Measurements from ENCODE around the gene SLC9A8. TPM values are rescaled to one million over a fixed set of nuclear protein-coding genes. Genes with fewer than 3 reads are reported as not detected.

Gene SLC9A8
- total and polyA plus RNA-seq, 2 donors (not counting 3 experiments of a cell fraction or from before 2014, with no cell fraction given): 5.1 to 14.4 TPM

GRCh38 chr20:49825521-49826033 lies 12.9 kb downstream of the SLC9A8 start:
- Histone ChIP-seq H3K36me3 (ENCODE audit: control insufficient read depth in 2 of 2, extremely low read depth in 1 of 2, insufficient read depth in 2 of 2, low read length in 2 of 2) (peaks cover 4 to 5% of the 10 kb centered on the region in 2 experiments), H3K27ac (ENCODE audit: insufficient read depth, low read depth, low read length) (no peak overlapping the region), H3K4me2 (ENCODE audit: insufficient read depth, low read length) (no peak overlapping the region), H3K9ac (replicated peaks; ENCODE audit: extremely low read depth, insufficient read depth, low read length) (no peak overlapping the region), H3K79me2 (ENCODE audit: control insufficient read depth, insufficient read depth, low read length) (no peaks in the 10 kb centered on the region), H2AFZ (ENCODE audit: low read depth, low read length) (no peak overlapping the region), H3K9me1 (replicated peaks; ENCODE audit: control insufficient read depth, extremely low read depth, insufficient read depth, low read length) (no peaks in the 10 kb centered on the region), H3K27me3 (ENCODE audit: control insufficient read depth in 2 of 2, insufficient read depth in 2 of 2, low read length in 2 of 2) (no peaks in the 10 kb centered on the region), H3K9me3 (replicated peaks; ENCODE audit: control insufficient read depth, insufficient read depth, low read length) (no peaks in the 10 kb centered on the region), H3K4me3 (replicated peaks in 1 of 3; ENCODE audit: insufficient read depth in 1 of 3, low read depth in 1 of 3, low read length in 3 of 3) (no peak overlapping the region), H3K4me1 (ENCODE audit: control insufficient read depth, extremely low read depth, insufficient read depth, low read length) (no peaks in the 10 kb centered on the region), H4K20me1 (replicated peaks; ENCODE audit: control insufficient read depth, extremely low read depth, insufficient read depth, low read length) (no peaks in the 10 kb centered on the region)
- DNase-seq (ENCODE audit: low read depth, low spot score) (no peak), FAIRE-seq (no peak)
- TF ChIP-seq POLR2A (IDR thresholded peaks at IDR 0.05; ENCODE audit: low read depth, low read length) (no peak), GATA2 (IDR thresholded peaks at IDR 0.05; ENCODE audit: insufficient read depth, insufficient read length, low read depth, low read length) (no peak), MYC (IDR thresholded peaks at IDR 0.05; ENCODE audit: low read depth, low read length) (no peak), EZH2 (IDR thresholded peaks at IDR 0.05; ENCODE audit: borderline replicate concordance, low read depth, low read length, severe bottlenecking) (no peak), MAX (IDR thresholded peaks at IDR 0.05; ENCODE audit: insufficient read depth, insufficient read length) (no peak), FOS (IDR thresholded peaks at IDR 0.05; ENCODE audit: borderline replicate concordance, insufficient read depth, low read length) (no peak)
- ChIA-PET POLR2A (no interaction called here), CTCF (interaction anchor here (1.4 kb wide), 1 partner anchor 21 kb away, joined by 11 read pairs; no protein-coding TSS in a partner anchor)
- no TSS peak for BruUV-seq (replicated peaks)
- dilution Hi-C loops (cut with MboI; ENCODE audit: extremely low pct_ligation_motif_present, low sequenced_read_pairs): loop anchor here (25.0 kb wide), 1 partner anchor 163 kb away; no protein-coding TSS in a partner anchor
- intact Hi-C loops (cut with micrococcal nuclease): no loop called here

GRCh38 chr20:49831022-49831769 lies 18.6 kb downstream of the SLC9A8 start:
- ChIA-PET POLR2A (no interaction called here), CTCF (interaction anchor here (0.9 to 1.3 kb wide), 2 partner anchors 15 kb away, joined by 5 read pairs; no protein-coding TSS in a partner anchor)
- H3K4me3 ChIP-seq (replicated peaks in 1 of 3; ENCODE audit: insufficient read depth in 1 of 3, low read depth in 1 of 3, low read length in 3 of 3): no peak overlapping the region
- no TSS peak for BruUV-seq (replicated peaks)
- intact Hi-C loops (cut with micrococcal nuclease): no loop called here
- FAIRE-seq (no peak), DNase-seq (ENCODE audit: low read depth, low spot score) (no peak)
- H3K4me2 ChIP-seq (ENCODE audit: insufficient read depth, low read length): no peak overlapping the region
- no peaks in the 10 kb centered on the region for H3K27me3 ChIP-seq (ENCODE audit: control insufficient read depth in 2 of 2, insufficient read depth in 2 of 2, low read length in 2 of 2)
- TF ChIP-seq FOS (IDR thresholded peaks at IDR 0.05; ENCODE audit: borderline replicate concordance, insufficient read depth, low read length): no peak
- no peak for TF ChIP-seq POLR2A (IDR thresholded peaks at IDR 0.05; ENCODE audit: low read depth, low read length)
- TF ChIP-seq POLR2AphosphoS5 (IDR thresholded peaks at IDR 0.05; ENCODE audit: insufficient read depth, low read depth, low read length): no peak
- TF ChIP-seq GATA2 (IDR thresholded peaks at IDR 0.05; ENCODE audit: insufficient read depth, insufficient read length, low read depth, low read length): no peak
- H3K4me1 ChIP-seq (ENCODE audit: control insufficient read depth, extremely low read depth, insufficient read depth, low read length): no peaks in the 10 kb centered on the region
- no peak overlapping the region for H2AFZ ChIP-seq (ENCODE audit: low read depth, low read length)
- dilution Hi-C loops (cut with MboI; ENCODE audit: extremely low pct_ligation_motif_present, low sequenced_read_pairs): loop anchor here (25.0 kb wide), 1 partner anchor 169 kb away; no protein-coding TSS in a partner anchor
- H3K9me1 ChIP-seq (replicated peaks; ENCODE audit: control insufficient read depth, extremely low read depth, insufficient read depth, low read length): no peaks in the 10 kb centered on the region
- H3K9me3 ChIP-seq (replicated peaks; ENCODE audit: control insufficient read depth, insufficient read depth, low read length): no peaks in the 10 kb centered on the region
- no peaks in the 10 kb centered on the region for H4K20me1 ChIP-seq (replicated peaks; ENCODE audit: control insufficient read depth, extremely low read depth, insufficient read depth, low read length)
- H3K27ac ChIP-seq (ENCODE audit: insufficient read depth, low read depth, low read length): no peak overlapping the region
- no peaks in the 10 kb centered on the region for H3K79me2 ChIP-seq (ENCODE audit: control insufficient read depth, insufficient read depth, low read length)
- H3K36me3 ChIP-seq (ENCODE audit: control insufficient read depth in 2 of 2, extremely low read depth in 1 of 2, insufficient read depth in 2 of 2, low read length in 2 of 2): peaks cover 0 to 3% of the 10 kb centered on the region in 2 experiments
- no peak overlapping the region for H3K9ac ChIP-seq (replicated peaks; ENCODE audit: extremely low read depth, insufficient read depth, low read length)

Measured in endothelial cell of umbilical vein (primary cell).